HCT116 (cell line): ENCODE data around the gene COPS8. TPM values are rescaled to one million over a fixed set of nuclear protein-coding genes. Genes with fewer than 3 reads are reported as not detected.

Experiments
- ATAC-seq: fragments of 200-7000 bp; cut with Tn5 transposase; 2 replicates; pipeline ENCODE4 v1.9.1; 2020; ENCODE audit warnings: mild to moderate bottlenecking, moderate library complexity
- BruUV-seq: library from RNA; stranded (reverse); fragments of 400-500 nt; replicated peaks from 2 replicates; lab custom pipeline; 2021; lab: Mats Ljungman, UMichigan
- CTCF ChIA-PET: fragments of 300-600 bp; sonication (Branson Sonifier 250); formaldehyde crosslinking; loops from one replicate; lab custom pipeline; 2021; ENCODE audit warnings: antibody characterized with exemption; lab: Charles Lee
- POLR2A ChIA-PET: fragments of 300-600, 350-600 bp; sonication (Branson Sonifier 250); formaldehyde crosslinking; loops from one replicate; lab custom pipeline; 2021; ENCODE audit warnings: antibody characterized with exemption; lab: Charles Lee
- RAD21 ChIA-PET, 2 experiments: fragments of 300-600 bp; sonication (Branson Sonifier 250); formaldehyde crosslinking; loops; one replicate each; lab custom pipeline; 2023; ENCODE audit warnings: low total read pairs in 2 of 2; ENCODE audit not compliant: uncharacterized antibody in 2 of 2, unreplicated experiment in 2 of 2, low non-redundant PET in 1 of 2; lab: Charles Lee
- DNase-seq: peaks from one replicate; pipeline ENCODE4 v3.0.0-alpha.2; 2010; ENCODE audit warnings: low read depth, low spot score
- H2AFZ ChIP-seq: fragments of 200-600 bp; shearing (Covaris generic), sonication (generic); 2 replicates; pipeline ENCODE4 v1.6.1; 2017; ENCODE audit warnings: low read depth, mixed run types, mixed read lengths, antibody characterized with exemption, low read length; ENCODE audit not compliant: poor library complexity, severe bottlenecking
- H3K27ac ChIP-seq: 2 replicates; pipeline ENCODE4 v1.5.1; 2012; ENCODE audit warnings: low read depth, low read length
- H3K27me3 ChIP-seq: fragments of 200-600 bp; sonication (generic); 2 replicates; pipeline ENCODE4 v1.6.1; 2016; ENCODE audit warnings: mixed run types, low read length, mixed read lengths; ENCODE audit not compliant: insufficient read depth
- H3K36me3 ChIP-seq, 2 experiments: fragments of 200-500 bp in 1 of 2; fragments of 200-600 bp in 1 of 2; sonication (Bioruptor generic) in 1 of 2; sonication (generic) in 1 of 2; 2 replicates each; pipeline versions ENCODE4 v1.5.1 to v1.6.1; 2014 to 2016; ENCODE audit warnings: low read length in 2 of 2, inconsistent platforms in 1 of 2, mixed read lengths in 1 of 2, mixed run types in 1 of 2; ENCODE audit not compliant: insufficient read depth in 2 of 2, control insufficient read depth in 1 of 2
- H3K4me1 ChIP-seq, 2 experiments: fragments of 200-600 bp in 1 of 2; sonication (generic) in 1 of 2; 2 replicates each; pipeline versions ENCODE4 v1.5.1 to v1.6.1; 2012 to 2017; ENCODE audit warnings: low read length in 2 of 2, inconsistent platforms in 1 of 2, mild to moderate bottlenecking in 1 of 2, mixed read lengths in 1 of 2, mixed run types in 1 of 2, moderate library complexity in 1 of 2; ENCODE audit not compliant: insufficient read depth in 2 of 2, control insufficient read depth in 1 of 2
- H3K4me2 ChIP-seq: fragments of 200-600 bp; sonication (generic); 2 replicates; pipeline ENCODE4 v1.6.1; 2017; ENCODE audit warnings: mixed run types, low read length, mixed read lengths
- H3K4me3 ChIP-seq, 2 experiments: fragments of 200-600 bp in 1 of 2; sonication (generic) in 1 of 2; replicated peaks in 1 of 2; 2 replicates each; pipeline ENCODE4 v1.5.1; 2011 to 2016; ENCODE audit warnings: low read length in 2 of 2, control low read depth in 1 of 2, low read depth in 1 of 2, mild to moderate bottlenecking in 1 of 2, mixed read lengths in 1 of 2, mixed run types in 1 of 2
- H3K79me2 ChIP-seq: fragments of 200-600 bp; sonication (generic); 2 replicates; pipeline ENCODE4 v1.6.1; 2017; ENCODE audit warnings: mild to moderate bottlenecking, mixed run types, low read length, moderate library complexity, mixed read lengths; ENCODE audit not compliant: insufficient read depth
- H3K9ac ChIP-seq: fragments of 200-600 bp; sonication (generic); 2 replicates; pipeline ENCODE4 v1.6.1; 2016; ENCODE audit warnings: low read length, mixed read lengths
- H3K9me2 ChIP-seq: fragments of 200-600 bp; sonication (generic), shearing (Covaris generic); 2 replicates; pipeline ENCODE4 v1.6.1; 2017; ENCODE audit warnings: mixed run types, mild to moderate bottlenecking, moderate library complexity; ENCODE audit not compliant: insufficient read depth
- H3K9me3 ChIP-seq, 2 experiments: fragments of 200-500 bp in 1 of 2; fragments of 200-600 bp in 1 of 2; sonication (Bioruptor generic) in 1 of 2; sonication (generic) in 1 of 2; 2 replicates each; pipeline ENCODE4 v1.6.1; 2014 to 2017; ENCODE audit warnings: low read length in 2 of 2, mixed read lengths in 2 of 2, inconsistent platforms in 1 of 2, low read depth in 1 of 2, mild to moderate bottlenecking in 1 of 2, mixed run types in 1 of 2, moderate library complexity in 1 of 2; ENCODE audit not compliant: control insufficient read depth in 1 of 2, insufficient read depth in 1 of 2
- H4K20me1 ChIP-seq: fragments of 200-600 bp; sonication (generic), shearing (Covaris generic); 2 replicates; pipeline ENCODE4 v1.6.1; 2017; ENCODE audit warnings: mixed run types, mild to moderate bottlenecking, moderate library complexity; ENCODE audit not compliant: insufficient read depth
- CBX3 ChIP-seq: IDR thresholded peaks from 2 replicates; pipeline ENCODE4 v1.6.1; 2012; ENCODE audit warnings: low read depth
- CTCF ChIP-seq, 3 experiments: fragments of 200-600 bp in 1 of 3; sonication (generic) in 1 of 3; IDR thresholded peaks in 2 of 3; conservative IDR thresholded peaks in 1 of 3; 2 replicates each; pipeline ENCODE4 v1.5.1; 2012 to 2017; ENCODE audit warnings: low read depth in 2 of 3, low read length in 2 of 3, antibody characterized with exemption in 1 of 3, borderline replicate concordance in 1 of 3, control low read depth in 1 of 3, mild to moderate bottlenecking in 1 of 3, mixed read lengths in 1 of 3, mixed run types in 1 of 3, moderate library complexity in 1 of 3; ENCODE audit not compliant: insufficient read depth in 1 of 3
- EZH2phosphoT487 ChIP-seq: fragments of 200-600 bp; IDR thresholded peaks from 2 replicates; pipeline ENCODE4 v1.6.1; 2018; ENCODE audit warnings: antibody characterized with exemption, borderline replicate concordance
- FOSL1 ChIP-seq: IDR thresholded peaks from 2 replicates; pipeline ENCODE4 v1.6.1; 2012; ENCODE audit warnings: low read depth
- RAD21 ChIP-seq: IDR thresholded peaks from 2 replicates; pipeline ENCODE4 v1.6.1; 2012; ENCODE audit warnings: low read depth, mild to moderate bottlenecking
- SIN3A ChIP-seq: IDR thresholded peaks from 2 replicates; pipeline ENCODE4 v1.6.1; 2012; ENCODE audit warnings: low read depth
- SRF ChIP-seq: IDR thresholded peaks from 2 replicates; pipeline ENCODE4 v1.6.1; 2012; ENCODE audit warnings: low read depth
- TCF7L2 ChIP-seq: IDR thresholded peaks from 2 replicates; pipeline ENCODE4 v1.7.0; 2011; ENCODE audit warnings: borderline replicate concordance, inconsistent platforms; ENCODE audit not compliant: insufficient read depth, insufficient read length; ENCODE audit errors: extremely low read depth
- YY1 ChIP-seq: IDR thresholded peaks from 2 replicates; pipeline ENCODE4 v1.6.1; 2011; ENCODE audit warnings: low read length, low read depth, moderate library complexity, mild to moderate bottlenecking; ENCODE audit not compliant: insufficient replicate concordance; ENCODE audit errors: extremely low read depth
- ZFX ChIP-seq: fragments of 450-650 bp; IDR thresholded peaks from 2 replicates; pipeline ENCODE4 v1.6.1; 2017
- intact Hi-C: fragments of 100-400 bp; cut with micrococcal nuclease; formaldehyde crosslinking; loops from 2 replicates; pipeline ENCODE4 v1.10.0; 2022
- total RNA-seq: library from RNA; stranded (reverse); gene quantifications from one replicate; pipeline ENCODE4 v1.2.1, GENCODE V29; 2021; ENCODE audit not compliant: unreplicated experiment
- TF ChIP-seq, protein P1 (sequence below): IDR thresholded peaks from 2 replicates; pipeline ENCODE4 v1.6.1; 2011; ENCODE audit warnings: mild to moderate bottlenecking, low read length, moderate library complexity; ENCODE audit not compliant: insufficient replicate concordance; ENCODE audit errors: extremely low read depth

Gene COPS8
- total RNA-seq, 1 experiment from 2014 or later, result 42.2 TPM

DNA sequence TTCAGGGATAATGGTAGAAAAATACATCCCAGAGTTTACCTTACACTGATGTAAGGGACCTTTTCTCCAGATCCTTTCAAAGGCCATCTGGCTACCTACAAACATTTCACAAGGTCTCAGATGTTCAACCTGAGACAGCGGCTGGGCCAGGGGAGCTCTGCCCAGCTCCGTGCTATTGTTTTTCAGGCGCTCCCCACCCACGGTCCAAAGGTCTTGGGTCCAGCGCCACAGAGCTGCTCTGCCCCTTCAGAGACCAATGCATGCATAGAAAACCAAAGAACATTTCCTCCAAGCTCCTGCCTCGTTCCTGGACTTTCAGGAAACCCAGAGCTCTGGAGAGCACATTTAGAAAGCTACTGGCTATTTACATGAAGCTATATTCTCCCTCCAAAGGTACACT is 40.3 kb downstream of the COPS8 start (continued):
- TF ChIP-seq CBX3 (no peak), TCF7L2 (no peak), FOSL1 (no peak), EZH2phosphoT487 (no peak), SRF (no peak), ZFX (no peak)
- TF ChIP-seq, all 23 proteins: peak for 0

GRCh38 chr2:237126519-237127174 is 41.0 kb downstream of the COPS8 start:
- H3K9ac ChIP-seq, result no peak overlapping the region
- TF ChIP-seq EZH2phosphoT487 (no peak), RAD21 (no peak), SIN3A (no peak), TCF7L2 (no peak), YY1 (no peak), CTCF (IDR thresholded peaks at IDR 0.05 in 2 of 3, conservative IDR thresholded peaks at IDR 0.05 in 1 of 3; ENCODE audit: borderline replicate concordance in 1 of 3, insufficient read depth in 1 of 3, low read depth in 2 of 3, low read length in 2 of 3) (no peak)
- TF ChIP-seq, protein P1, sequence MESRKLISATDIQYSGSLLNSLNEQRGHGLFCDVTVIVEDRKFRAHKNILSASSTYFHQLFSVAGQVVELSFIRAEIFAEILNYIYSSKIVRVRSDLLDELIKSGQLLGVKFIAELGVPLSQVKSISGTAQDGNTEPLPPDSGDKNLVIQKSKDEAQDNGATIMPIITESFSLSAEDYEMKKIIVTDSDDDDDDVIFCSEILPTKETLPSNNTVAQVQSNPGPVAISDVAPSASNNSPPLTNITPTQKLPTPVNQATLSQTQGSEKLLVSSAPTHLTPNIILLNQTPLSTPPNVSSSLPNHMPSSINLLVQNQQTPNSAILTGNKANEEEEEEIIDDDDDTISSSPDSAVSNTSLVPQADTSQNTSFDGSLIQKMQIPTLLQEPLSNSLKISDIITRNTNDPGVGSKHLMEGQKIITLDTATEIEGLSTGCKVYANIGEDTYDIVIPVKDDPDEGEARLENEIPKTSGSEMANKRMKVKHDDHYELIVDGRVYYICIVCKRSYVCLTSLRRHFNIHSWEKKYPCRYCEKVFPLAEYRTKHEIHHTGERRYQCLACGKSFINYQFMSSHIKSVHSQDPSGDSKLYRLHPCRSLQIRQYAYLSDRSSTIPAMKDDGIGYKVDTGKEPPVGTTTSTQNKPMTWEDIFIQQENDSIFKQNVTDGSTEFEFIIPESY, result no peak
- no peaks in the 10 kb centered on the region for H4K20me1 ChIP-seq
- peaks cover 10 to 19% of the 10 kb centered on the region in 2 experiments for H3K4me1 ChIP-seq
- H2AFZ ChIP-seq, result no peak overlapping the region
- no peaks in the 10 kb centered on the region for H3K9me2 ChIP-seq
- H3K79me2 ChIP-seq, result no peaks in the 10 kb centered on the region
- no peak overlapping the region for H3K4me3 ChIP-seq
- no peak overlapping the region for H3K27ac ChIP-seq
- ATAC-seq (no peak), DNase-seq (no peak)
- no peak overlapping the region for H3K4me2 ChIP-seq
- BruUV-seq, result no TSS peak
- peaks cover 0 to 4% of the 10 kb centered on the region in 2 experiments; a peak in 1 of 4 replicates for H3K9me3 ChIP-seq
- peaks cover 9% of the 10 kb centered on the region; the same call in 1 of the 2 replicates for H3K27me3 ChIP-seq
- CTCF ChIA-PET, result no interaction called here
- POLR2A ChIA-PET, result no interaction called here
- RAD21 ChIA-PET, result no interaction called here
- H3K36me3 ChIP-seq, result no peaks in the 10 kb centered on the region
- intact Hi-C loops, result no loop called here
